ENCODE data around the gene EXOSC7. TPM values are rescaled to one million over a fixed set of nuclear protein-coding genes. Genes with fewer than 3 reads are reported as not detected.

Gene EXOSC7
- total and polyA plus RNA-seq, 4 donors: 15.5 to 27.2 (median 21.7) TPM

DNA sequence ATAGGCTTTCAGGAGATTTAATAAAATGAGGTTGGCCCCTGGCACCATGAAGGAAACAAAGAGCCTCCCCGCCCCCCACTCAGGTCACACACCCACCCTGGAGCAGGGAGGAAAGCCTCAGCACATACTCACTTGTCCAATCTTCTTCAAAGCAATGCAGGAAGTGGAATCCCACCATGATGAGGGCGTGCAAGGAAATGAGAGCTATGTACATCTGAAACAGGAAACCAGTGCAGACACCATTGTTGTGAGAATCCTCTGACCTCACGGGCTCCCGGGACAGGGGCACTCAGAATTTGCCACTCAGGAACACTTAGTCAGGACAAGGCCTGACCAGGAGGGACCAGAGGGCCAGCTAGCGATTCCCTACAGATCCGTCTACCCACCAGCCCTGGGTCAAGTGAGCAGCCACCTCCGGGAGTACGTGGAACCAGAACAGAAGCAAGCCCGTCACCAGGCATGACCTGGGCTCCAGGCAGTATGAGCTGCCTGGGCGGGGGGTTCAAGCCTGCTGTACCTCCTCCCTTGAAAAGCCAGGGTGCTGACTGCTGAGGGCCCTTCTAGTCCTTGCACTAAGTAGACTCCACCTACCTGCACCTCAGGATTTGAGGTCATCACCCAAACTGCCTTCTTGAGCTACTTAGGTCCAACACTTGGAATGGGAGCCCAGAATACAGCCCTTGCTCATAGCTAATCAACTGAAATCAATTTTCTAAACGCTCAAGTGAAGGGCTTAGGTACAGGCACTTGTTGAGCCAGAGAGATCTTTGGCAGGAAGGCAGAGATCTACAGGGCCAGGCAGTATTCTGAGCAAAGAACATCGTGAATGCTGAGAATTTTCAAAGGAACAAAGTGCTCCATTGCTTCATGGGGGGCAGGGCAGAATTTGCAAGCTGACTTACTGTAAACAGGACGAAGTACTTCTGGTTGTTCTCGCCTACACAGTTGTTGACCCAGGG is 42.8 kb upstream of the EXOSC7 start (continued):
- TF ChIP-seq, protein P1, sequence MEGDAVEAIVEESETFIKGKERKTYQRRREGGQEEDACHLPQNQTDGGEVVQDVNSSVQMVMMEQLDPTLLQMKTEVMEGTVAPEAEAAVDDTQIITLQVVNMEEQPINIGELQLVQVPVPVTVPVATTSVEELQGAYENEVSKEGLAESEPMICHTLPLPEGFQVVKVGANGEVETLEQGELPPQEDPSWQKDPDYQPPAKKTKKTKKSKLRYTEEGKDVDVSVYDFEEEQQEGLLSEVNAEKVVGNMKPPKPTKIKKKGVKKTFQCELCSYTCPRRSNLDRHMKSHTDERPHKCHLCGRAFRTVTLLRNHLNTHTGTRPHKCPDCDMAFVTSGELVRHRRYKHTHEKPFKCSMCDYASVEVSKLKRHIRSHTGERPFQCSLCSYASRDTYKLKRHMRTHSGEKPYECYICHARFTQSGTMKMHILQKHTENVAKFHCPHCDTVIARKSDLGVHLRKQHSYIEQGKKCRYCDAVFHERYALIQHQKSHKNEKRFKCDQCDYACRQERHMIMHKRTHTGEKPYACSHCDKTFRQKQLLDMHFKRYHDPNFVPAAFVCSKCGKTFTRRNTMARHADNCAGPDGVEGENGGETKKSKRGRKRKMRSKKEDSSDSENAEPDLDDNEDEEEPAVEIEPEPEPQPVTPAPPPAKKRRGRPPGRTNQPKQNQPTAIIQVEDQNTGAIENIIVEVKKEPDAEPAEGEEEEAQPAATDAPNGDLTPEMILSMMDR (IDR thresholded peaks at IDR 0.05; ENCODE audit: low read depth, low read length, missing input control): no peak
- TF ChIP-seq NR2F2 (IDR thresholded peaks at IDR 0.05): no peak

DNA sequence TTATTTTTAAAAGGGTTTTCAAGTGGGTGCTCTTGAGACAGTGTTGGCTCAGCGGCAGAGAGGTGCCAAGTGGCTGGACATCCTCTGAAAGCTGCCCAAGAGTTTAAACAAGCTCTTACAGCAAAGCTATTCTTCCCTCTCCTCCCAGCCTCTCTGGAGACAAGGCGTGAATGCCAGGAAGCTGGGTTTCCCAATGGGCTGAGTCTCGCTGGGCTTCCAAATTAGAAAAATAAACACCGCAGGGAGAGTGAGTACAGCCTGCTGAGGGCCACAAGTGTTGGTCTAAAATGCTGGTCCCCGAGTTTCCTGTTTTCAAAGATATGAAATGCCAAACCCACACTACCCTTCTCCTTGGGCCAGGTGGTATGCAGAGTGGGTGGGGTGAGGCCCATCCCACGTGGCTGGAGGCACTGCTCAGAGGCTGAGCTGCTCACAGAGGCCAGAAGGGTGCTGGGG is 36.4 kb upstream of the EXOSC7 start:
- H3K9ac ChIP-seq (ENCODE audit: low read depth in 1 of 2, low read length in 2 of 2): no peak overlapping the region
- TF ChIP-seq, protein P2, sequence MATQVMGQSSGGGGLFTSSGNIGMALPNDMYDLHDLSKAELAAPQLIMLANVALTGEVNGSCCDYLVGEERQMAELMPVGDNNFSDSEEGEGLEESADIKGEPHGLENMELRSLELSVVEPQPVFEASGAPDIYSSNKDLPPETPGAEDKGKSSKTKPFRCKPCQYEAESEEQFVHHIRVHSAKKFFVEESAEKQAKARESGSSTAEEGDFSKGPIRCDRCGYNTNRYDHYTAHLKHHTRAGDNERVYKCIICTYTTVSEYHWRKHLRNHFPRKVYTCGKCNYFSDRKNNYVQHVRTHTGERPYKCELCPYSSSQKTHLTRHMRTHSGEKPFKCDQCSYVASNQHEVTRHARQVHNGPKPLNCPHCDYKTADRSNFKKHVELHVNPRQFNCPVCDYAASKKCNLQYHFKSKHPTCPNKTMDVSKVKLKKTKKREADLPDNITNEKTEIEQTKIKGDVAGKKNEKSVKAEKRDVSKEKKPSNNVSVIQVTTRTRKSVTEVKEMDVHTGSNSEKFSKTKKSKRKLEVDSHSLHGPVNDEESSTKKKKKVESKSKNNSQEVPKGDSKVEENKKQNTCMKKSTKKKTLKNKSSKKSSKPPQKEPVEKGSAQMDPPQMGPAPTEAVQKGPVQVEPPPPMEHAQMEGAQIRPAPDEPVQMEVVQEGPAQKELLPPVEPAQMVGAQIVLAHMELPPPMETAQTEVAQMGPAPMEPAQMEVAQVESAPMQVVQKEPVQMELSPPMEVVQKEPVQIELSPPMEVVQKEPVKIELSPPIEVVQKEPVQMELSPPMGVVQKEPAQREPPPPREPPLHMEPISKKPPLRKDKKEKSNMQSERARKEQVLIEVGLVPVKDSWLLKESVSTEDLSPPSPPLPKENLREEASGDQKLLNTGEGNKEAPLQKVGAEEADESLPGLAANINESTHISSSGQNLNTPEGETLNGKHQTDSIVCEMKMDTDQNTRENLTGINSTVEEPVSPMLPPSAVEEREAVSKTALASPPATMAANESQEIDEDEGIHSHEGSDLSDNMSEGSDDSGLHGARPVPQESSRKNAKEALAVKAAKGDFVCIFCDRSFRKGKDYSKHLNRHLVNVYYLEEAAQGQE (IDR thresholded peaks at IDR 0.05): no peak
- no peak for TF ChIP-seq YY1 (IDR thresholded peaks at IDR 0.05)
- TF ChIP-seq, protein P3, sequence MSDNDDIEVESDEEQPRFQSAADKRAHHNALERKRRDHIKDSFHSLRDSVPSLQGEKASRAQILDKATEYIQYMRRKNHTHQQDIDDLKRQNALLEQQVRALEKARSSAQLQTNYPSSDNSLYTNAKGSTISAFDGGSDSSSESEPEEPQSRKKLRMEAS (IDR thresholded peaks at IDR 0.05): no peak
- TF ChIP-seq TAF1 (conservative IDR thresholded peaks at IDR 0.05): no peak
- TF ChIP-seq ATF3 (IDR thresholded peaks at IDR 0.05): no peak
- TF ChIP-seq ZBTB33 (IDR thresholded peaks at IDR 0.05): no peak
- TF ChIP-seq NR2F2 (IDR thresholded peaks at IDR 0.05): no peak
- TF ChIP-seq RXRA (IDR thresholded peaks at IDR 0.05): no peak
- TF ChIP-seq FOXA2 (IDR thresholded peaks at IDR 0.05): no peak
- no peak for TF ChIP-seq EGR1 (IDR thresholded peaks at IDR 0.05; ENCODE audit: low read depth in 2 of 2)
- no peak for TF ChIP-seq GABPA (IDR thresholded peaks at IDR 0.05 in 1 of 2, conservative IDR thresholded peaks at IDR 0.05 in 1 of 2)
- TF ChIP-seq HNF4G (IDR thresholded peaks at IDR 0.05): no peak
- TF ChIP-seq HNF4A (conservative IDR thresholded peaks at IDR 0.05): no peak
- 88% methylated on average over 6 of the region's 6 CpGs for WGBS
- H3K4me3 ChIP-seq (ENCODE audit: low read depth in 1 of 3, low read length in 3 of 3): no peak overlapping the region
- H3K36me3 ChIP-seq (ENCODE audit: control insufficient read depth in 4 of 4, insufficient read depth in 3 of 4, low read depth in 1 of 4, low read length in 3 of 4): peaks cover 11 to 45% (median 25%) of the 10 kb centered on the region in 4 donors
- DNase-seq (ENCODE audit: low spot score): no peak
- H3K9me3 ChIP-seq (ENCODE audit: control insufficient read depth in 4 of 4, low read length in 3 of 4): no peaks in the 10 kb centered on the region
- no peak overlapping the region for H3K27ac ChIP-seq (ENCODE audit: low read depth in 1 of 2, low read length in 2 of 2)
- H3K4me1 ChIP-seq (ENCODE audit: control insufficient read depth in 4 of 4, insufficient read depth in 4 of 4, low read length in 3 of 4): no peaks in the 10 kb centered on the region
- H3K27me3 ChIP-seq (ENCODE audit: control insufficient read depth in 4 of 4, insufficient read depth in 4 of 4, low read length in 3 of 4): no peaks in the 10 kb centered on the region

Data from liver (tissue), 9 donors.